HG03521 (cell line): ENCODE results near the gene RUFY3.
"Not testable (repeated sequence)": the region's sequence is repeated elsewhere in the genome, so short reads cannot be mapped to it uniquely, and the experiment has no call there.

Source experiments
- ATAC-seq: cut with Tn5 transposase; IDR thresholded peaks from one replicate; pipeline ENCODE4 v1.9.1; 2021; ENCODE audit warnings: mild to moderate bottlenecking, moderate library complexity; ENCODE audit not compliant: unreplicated experiment

The RUFY3 gene

GRCh38 chr4:70734971-70735370 lies 13.2 kb downstream of the RUFY3 start:
- no peak for ATAC-seq

- not testable (repeated sequence) for ATAC-seq
Observed at GRCh38 chr4:70735915-70736314, 14.2 kb downstream of the RUFY3 start.

- ATAC-seq = no peak
Observed at GRCh38 chr4:70737006-70737405, 15.2 kb downstream of the RUFY3 start.

- ATAC-seq = no peak
Observed at GRCh38 chr4:70737409-70737808, 15.6 kb downstream of the RUFY3 start.

- no peak for ATAC-seq
Observed at GRCh38 chr4:70739496-70740337, 18.0 kb downstream of the RUFY3 start.

GRCh38 chr4:70741867-70742658 lies 20.3 kb downstream of the RUFY3 start:
- no peak for ATAC-seq

DNA sequence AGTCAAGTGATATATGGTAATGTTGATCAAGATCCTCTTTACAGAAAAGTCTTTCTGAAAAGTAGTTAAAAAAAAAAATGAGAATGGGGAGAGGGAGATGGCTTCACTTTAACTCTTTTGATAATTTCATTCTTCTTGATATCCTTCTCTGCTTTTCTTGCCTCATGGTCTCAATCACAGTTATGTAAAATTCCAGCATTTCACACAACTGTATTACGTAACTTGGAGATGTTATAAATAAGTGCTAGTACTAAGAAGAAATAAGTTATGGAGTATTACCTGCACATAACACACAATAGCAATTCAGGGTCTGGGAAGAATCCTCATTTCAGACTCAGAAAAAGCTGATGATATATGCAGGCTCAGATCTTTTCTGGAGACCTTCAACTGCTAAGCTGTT lies 22.0 kb downstream of the RUFY3 start:
- no peak for ATAC-seq

DNA sequence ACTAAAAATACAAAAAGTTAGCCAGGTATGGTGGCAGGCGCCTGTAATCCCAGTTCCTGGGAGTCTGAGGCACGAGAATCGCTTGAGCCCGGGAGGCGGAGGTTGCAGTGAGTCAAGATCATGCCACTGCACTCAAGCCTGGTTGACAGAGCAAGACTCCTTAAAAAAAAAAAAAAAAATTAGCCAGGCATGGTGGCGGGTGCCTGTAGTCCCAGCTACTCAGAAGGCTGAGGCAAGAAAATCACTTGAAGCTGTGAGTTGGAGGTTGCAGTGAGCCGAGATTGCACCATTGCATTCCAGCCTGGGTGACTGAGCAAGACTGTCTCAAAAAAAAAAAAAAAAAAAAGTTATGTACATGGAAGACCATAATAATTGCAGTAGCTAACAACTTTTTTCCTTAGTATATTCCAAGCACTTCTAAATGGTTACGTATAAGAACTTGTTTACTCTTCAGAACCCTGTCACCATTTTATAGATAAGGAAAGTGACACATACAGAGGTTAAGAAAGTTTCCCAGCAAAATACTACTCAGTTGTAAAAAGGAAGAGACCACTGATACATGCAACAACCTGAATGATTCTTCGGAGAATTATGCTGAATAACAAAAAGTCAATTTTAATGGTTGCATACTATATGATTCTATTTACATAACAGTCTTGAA lies 24.5 kb downstream of the RUFY3 start:
- no peak for ATAC-seq

DNA sequence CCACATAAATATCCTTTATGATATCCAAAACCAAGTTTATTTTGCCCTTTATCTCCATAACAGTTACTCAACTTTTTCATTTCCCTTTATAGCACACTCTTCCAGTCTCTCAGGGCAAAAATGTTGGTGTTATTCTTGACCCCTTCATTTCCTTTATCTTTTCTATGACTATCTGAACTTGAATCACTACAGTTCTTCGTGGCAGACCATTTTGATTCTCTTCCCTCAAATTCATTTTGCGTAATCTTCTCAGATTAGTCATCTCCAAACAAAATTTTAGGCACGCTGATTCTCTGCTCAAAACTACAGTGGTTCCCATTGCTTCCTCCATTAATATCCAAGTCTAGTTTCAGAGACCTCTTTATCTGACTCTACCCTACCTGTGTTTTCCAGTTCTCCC lies 26.1 kb downstream of the RUFY3 start:
- no peak for ATAC-seq

GRCh38 chr4:70749313-70749712 lies 27.5 kb downstream of the RUFY3 start:
- peak; percentile 87 for ATAC-seq

DNA sequence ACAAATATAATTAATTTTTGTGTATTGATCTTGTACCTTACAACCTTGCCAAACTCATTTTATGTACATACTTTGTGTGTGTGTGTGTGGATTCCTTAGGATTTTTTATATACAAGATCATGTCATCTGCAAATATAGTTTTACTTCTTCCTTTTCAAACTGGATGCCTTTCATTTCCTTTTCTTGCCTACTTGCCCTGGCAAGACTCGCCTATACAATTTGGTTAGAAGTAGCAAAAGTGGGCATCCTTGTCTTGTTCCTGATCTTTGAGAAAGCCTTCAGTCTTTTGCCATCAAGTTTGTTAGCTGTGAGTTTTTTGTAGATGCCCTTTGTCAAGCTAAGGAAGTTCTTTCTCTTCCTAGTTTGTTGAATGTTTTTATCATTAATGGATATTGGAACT lies 30.5 kb downstream of the RUFY3 start:
- no peak for ATAC-seq

- no peak for ATAC-seq
Observed at GRCh38 chr4:70753630-70754029, 31.9 kb downstream of the RUFY3 start.

GRCh38 chr4:70754470-70754869 lies 32.7 kb downstream of the RUFY3 start:
- ATAC-seq = peak; percentile 45

DNA sequence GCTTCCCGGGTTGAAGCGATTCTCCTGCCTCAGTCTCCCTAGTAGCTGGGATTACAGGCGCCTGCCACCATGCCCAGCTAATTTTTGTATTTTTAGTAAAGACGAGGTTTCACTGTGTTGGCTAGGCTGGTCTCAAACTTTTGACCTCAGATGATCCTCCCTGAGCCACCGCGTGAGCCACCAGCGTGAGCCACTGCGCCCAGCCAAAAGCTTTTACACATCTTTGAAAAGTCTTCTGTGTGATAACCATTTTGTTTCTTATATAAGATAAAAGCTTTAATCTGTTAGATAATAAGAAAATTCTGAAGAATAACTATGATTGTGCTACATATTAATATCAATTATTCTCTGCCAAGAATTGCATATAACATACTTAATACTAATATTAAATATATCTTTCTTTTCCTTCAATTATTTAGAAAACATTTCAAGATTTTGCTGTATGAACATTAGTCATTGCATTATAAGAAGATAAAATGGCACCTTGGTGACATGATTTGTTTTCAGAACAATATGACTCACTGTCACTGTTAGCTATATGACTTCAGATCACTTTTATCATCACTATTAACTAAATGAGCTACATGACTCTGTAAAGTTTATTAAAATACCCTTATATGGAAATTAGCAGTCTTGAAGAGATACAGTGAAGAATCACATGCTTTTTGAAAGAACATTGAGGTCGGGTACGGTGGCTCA lies 33.4 kb downstream of the RUFY3 start:
- ATAC-seq = peak; percentile 59

DNA sequence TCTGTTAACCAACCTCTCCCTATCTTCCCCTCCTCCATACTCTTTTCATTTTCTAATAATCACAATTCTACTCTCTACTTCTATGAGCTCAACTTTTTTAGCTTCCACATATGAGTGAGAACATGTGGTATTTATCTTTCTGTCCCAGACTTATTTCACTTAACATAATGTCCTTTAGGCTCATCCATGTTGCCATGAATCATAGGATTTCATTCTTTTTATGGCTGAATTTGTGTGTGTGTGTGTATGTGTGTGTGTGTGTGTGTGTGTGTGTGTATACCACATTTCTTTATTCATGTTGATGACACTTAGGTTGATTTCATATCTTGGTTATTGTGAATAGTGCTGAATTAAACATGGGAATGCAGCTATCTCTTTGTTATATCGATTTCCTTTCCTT lies 37.4 kb downstream of the RUFY3 start:
- no peak for ATAC-seq

GRCh38 chr4:70759627-70760026 lies 37.9 kb downstream of the RUFY3 start:
- ATAC-seq = no peak

DNA sequence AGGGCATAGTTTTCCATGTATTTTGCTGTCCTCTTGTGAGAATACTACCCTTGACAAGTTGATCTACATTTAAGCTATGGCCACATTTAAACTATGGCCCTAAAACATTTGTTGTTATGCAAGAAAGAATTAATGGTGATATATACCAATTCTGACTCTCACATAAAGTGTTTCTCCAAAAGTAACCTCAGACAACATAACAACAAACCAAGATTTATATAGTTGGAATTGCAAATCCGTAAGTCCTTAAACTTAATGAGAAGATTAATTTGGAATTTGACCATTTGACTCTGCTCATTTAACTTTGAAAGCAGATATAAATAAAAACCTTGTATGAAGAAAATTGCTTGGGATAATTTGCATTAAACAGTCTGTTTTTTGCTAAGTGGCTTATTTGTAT lies 38.9 kb downstream of the RUFY3 start:
- ATAC-seq = no peak

GRCh38 chr4:70761276-70761816 lies 39.6 kb downstream of the RUFY3 start:
- ATAC-seq = no peak

- no peak for ATAC-seq
Observed at GRCh38 chr4:70765368-70765767, 43.6 kb downstream of the RUFY3 start.

- no peak for ATAC-seq
Observed at GRCh38 chr4:70768301-70768948, 46.7 kb downstream of the RUFY3 start.
